Hematopoietic multipotent progenitor cell (in vitro differentiated cells): ENCODE measurements around the gene STIM1. TPM values are rescaled to one million over a fixed set of nuclear protein-coding genes. Genes with fewer than 3 reads are reported as not detected.
"Not testable (repeated sequence)": the region's sequence is repeated elsewhere in the genome, so short reads cannot be mapped to it uniquely, and the experiment has no call there.

Source experiments
- DNase-seq, 3 donors: peaks; one replicate each; pipeline ENCODE4 v3.0.0-alpha.2; 2011 to 2015; ENCODE audit warnings: low read depth in 2 of 3, low spot score in 2 of 3
- total RNA-seq: library from RNA; depleted of rRNA; stranded (reverse); fragments of >200 nt; gene quantifications from one replicate; pipeline ENCODE4 v1.2.3, GENCODE V29; 2012

STIM1 gene
- total RNA-seq, 1 donor, result 80.2 TPM

DNA sequence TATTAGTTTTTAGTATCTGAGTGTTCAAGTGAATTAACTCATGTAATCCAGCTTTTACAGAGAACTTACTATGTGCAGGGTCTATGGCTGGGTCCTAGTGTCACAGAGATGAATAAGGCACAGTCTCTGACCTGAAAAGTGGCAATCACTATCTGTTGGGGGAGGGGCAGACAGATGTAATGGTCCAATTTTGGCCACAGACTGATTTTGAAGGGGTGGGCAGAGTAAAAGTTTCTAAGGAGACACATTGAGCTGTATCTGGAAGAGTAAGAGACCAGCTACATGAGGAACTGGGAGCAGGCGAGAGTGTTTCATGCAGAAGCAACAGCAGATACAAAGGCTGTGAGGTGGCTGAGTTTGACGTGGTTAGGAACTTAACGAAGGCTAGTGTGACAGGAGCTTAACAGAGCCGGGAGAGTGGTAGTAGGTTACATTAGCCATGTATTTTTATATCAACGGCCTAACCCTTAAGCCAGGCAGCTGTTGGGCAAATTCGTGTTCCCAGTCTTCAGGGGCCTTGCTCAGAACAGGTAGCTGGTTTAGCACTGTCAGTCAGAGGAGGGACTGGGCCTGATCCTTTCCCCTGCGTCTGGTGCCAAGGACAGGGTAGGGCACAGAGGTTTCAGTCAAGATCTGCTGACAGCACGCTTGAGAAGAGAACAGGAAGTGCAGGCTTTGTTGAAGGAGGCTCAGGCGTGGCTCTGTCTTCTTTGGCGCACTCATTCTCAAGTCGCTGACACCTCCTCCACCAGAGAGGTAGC lies 1.4 kb upstream of the STIM1 start:
- DNase-seq, result peak in 2 of 3 donors; percentile 68 to 75

DNA sequence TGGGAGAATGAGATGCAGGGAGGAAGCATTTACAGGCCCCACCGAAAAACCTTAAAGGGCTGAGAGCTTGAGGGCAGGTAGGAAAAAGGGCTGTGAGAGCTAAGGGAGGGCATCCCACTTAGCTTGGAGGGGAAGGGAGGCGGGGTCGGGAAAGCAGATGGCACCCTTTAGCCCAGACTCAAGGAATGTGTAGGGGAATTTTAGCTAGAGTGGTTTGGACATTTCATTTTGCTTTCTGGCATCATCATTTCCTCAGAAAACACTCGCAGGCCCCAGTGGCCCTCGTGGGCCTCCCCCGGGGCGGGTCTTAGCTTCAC lies 846 bp upstream of the STIM1 start:
- no peak for DNase-seq

DNA sequence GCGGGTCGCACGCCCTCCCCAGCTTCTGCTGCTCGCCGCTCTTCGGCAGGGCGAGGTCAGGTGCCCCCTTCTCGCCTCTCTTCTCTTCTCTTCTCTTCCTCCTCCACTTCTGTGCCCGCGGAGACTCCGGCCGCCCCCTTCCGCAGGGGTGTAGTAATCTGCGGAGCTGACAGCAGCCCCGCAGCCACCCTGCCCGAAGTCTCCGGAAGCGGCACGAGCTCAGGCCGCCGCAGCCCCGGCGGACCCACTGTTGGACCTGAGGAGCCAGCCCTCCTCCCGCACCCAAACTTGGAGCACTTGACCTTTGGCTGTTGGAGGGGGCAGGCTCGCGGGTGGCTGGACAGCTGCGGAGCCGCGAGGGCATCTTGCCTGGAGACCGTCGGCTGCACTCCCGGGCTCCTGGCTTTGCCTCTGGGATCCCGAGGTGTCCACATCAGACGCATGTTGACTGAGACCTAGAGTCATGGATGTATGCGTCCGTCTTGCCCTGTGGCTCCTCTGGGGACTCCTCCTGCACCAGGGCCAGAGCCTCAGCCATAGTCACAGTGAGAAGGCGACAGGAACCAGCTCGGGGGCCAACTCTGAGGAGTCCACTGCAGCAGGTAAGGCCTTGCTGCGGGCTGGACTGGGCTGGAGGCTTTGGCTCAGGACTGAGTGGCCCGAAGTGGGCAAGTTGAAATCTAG lies 486 bp downstream of the STIM1 start:
- DNase-seq, result peak in 2 of 3 donors; percentile 56 to 66

DNA sequence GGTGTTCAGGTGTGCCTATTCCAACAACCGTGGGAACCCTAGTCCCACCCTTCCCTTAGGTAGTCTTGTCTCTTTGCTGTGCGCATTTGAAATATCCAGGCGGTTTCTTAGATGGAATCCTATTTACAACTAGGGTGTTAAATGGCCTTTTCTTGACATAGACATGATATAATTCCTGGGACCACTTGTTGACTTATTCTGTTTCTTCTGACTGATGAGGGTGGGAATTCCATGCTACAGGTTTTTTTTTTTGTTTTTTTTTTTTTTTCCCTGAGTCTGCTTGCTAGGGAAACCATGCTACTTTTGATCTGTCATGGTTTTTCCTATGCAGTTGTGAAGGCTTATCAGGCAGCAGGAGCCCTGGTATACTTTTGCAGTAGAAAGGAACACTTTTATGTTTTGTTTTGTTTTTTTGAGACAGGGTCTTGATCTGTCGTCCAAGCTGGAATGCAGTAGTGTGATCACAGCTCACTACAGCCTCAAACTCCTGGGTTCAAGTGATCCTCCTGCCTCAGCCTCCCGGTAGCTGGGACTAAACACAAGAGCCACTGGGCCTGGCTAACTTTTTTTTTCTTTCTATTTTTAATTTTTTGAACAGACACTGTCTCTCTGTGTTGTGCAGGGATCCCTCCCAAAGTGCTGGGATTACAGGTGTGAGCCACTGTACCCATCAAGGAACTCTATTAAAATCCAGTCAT lies 1.5 kb downstream of the STIM1 start:
- DNase-seq, result no peak

DNA sequence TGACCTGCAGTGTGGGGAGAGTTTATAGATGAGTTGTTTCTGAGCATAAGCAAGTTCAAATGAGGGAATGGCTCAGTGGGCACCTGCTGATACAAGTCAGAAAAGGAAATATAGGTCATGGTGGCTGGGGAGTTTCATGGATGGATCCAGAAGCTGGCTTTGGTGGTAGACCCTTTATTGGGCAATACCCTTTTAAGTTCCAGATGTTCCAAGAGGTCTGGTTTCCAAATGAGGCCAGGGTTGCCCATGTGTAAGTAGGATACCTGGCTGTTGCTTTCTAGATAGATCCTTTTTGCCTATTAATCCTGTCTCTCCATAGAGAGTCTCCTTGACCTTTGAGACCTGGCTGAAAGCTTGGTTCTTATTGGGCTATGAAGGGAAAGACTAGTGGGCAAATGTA lies 2.2 kb downstream of the STIM1 start:
- DNase-seq, result no peak

DNA sequence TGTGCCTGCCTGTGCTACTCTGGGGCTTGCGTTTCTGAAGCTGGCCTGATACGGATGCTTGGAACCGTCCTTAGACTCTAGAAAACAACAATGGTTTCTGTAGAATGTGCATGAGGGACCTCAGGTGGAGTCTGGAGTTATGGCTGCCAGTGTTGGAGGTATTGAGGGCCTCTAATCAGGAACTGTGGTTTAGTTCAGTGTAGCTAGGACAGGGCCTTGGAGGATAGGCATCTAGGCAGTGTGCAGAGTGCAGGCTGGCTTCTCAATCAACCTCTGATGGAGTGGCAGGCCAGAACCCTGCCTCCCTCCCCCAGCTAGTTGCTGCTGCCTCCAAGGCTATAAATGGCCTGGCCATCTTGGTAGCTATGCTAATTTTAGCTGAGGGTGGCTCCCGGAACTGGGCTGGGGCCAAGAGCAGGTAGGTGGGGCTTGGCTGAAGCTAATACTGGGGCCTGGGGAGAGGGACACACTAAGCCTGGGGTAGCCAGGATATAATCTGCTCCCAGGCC lies 4.0 kb downstream of the STIM1 start:
- no peak for DNase-seq

DNA sequence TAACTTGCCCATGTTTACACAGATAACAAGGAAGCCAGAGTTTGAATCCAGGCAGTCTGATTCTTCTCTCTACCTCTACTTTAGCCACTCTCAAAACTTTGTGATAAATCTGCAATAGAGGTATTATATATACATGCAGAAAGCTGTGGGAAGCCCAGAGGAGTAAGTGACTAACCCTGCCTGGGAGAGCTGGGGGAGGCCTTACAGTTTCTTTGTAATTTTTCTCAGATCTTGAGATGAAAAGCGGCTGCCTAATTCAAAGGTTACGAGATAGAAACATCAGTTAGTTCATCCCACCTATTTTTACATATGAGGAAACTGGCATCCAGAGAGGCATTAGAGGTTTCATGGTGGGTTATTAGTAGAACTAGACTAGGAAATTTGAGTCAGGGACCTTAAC lies 4.9 kb downstream of the STIM1 start:
- DNase-seq, result no peak

DNA sequence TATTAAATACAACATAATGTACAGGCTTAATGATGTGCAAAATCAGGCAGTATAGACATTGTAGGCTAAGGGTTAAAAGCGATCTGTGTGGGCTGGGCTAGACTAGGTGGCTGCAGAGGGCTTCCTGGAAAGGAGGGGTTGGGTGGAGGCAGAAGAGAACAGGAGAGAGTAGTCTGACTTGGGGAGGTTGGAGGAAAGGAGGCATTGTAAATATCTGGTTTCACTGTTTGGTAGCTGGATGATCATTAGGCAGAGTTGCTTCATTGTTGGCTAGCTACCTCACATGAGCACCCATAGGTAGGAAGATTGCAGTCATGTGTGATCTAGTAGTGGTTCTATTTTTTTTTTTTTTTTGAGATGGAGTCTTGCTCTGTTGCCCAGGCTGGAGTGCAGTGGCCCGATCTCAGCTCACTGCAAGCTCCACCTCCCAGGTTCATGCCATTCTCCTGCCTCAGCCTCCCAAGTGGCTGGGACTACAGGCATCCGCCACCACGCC lies 5.5 kb downstream of the STIM1 start:
- DNase-seq, result not testable (repeated sequence)

DNA sequence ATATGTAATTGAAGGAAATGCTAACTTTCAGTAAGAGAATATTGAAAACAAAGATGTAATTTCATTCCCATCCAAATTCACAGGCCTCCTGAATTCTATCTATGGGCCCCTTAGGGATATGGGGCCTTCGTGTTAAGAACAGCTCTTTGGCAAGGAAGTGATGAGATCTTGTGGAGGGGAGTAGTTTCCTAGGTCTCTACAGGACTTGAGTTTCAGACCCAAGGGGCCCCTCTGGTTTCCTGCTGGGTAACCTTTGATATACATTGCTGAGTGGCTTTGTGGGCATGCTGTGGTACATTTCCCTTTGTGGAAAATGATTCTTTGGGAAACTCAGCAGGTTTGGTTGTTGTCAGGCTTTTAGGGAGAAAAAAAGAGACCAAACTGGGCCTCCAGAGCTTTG lies 6.2 kb downstream of the STIM1 start:
- DNase-seq, result peak in 1 of 3 donors; percentile 50

DNA sequence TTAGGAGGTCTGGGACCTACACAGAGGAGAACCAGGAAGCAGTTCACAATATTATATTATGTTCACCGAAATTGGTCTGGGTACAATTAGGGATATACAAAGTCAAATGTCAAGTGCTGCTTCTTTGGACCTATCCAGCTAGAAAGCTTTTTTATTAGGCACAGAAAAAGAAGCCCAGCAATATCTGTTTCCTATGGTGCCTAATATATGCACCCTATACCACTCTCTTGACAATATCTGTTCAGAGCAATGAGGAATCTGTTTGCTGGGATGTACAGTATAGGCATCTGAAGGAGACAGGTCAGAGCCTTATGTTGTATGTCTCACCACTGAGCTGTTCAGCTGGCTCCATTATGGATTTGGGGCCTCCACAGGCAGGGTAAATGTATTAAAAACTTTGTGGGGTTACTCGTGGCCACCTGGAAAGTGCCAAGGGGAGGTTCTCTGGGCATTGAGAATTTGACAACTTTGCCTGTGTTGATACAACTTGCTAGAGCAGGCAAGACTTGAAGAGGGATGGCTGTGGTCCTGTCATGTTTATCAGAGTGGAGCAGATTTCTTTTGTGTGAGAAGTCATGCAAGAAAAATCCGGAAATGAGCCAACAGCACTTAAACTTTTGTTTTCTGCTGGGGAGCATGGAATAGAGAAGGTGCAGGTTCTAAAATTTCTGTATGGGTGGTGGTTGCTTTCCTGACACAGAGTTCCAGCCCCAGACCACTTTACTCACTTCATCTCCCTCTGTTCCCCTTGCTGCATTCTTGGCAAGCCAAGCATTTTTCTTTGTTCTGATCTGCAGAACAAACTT lies 10.1 kb downstream of the STIM1 start:
- DNase-seq, result peak in 2 of 3 donors; percentile 60 to 64

DNA sequence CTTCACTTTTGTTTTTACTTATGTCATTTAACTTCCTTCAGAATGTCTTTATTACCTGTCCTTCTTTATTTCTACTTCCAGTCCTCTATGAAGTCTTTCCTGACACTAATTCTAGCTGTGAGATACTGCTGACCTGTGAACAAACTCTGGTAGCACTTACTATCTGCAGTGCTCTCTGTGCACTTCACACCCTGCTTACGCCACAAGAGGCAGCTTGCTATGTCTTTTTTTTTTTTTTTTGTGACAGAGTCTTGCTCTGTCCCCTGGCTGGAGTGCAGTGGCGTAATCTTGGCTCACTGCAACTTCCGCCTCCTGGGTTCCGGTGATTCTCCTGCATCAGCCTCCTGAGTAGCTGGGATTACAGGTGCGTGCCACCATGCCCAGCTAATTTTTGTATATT lies 10.7 kb downstream of the STIM1 start:
- no peak for DNase-seq

DNA sequence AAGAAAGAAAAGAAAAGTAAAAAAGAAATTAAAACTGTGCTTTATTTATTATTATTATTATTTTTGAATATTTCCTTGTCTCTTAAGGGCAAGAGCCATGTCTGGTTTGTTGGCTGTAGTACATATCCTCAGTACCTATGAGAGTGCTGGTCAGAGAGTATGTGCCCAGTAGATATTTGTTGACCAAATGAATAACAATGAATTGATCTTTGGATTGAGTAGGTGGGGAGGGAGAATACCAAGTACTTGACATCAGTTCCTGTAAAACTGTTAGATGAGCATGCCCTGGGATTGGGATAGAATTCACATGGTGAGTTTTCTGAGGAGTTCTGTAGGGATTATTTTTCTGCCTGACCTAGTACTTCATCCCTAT lies 11.4 kb downstream of the STIM1 start:
- DNase-seq, result no peak

DNA sequence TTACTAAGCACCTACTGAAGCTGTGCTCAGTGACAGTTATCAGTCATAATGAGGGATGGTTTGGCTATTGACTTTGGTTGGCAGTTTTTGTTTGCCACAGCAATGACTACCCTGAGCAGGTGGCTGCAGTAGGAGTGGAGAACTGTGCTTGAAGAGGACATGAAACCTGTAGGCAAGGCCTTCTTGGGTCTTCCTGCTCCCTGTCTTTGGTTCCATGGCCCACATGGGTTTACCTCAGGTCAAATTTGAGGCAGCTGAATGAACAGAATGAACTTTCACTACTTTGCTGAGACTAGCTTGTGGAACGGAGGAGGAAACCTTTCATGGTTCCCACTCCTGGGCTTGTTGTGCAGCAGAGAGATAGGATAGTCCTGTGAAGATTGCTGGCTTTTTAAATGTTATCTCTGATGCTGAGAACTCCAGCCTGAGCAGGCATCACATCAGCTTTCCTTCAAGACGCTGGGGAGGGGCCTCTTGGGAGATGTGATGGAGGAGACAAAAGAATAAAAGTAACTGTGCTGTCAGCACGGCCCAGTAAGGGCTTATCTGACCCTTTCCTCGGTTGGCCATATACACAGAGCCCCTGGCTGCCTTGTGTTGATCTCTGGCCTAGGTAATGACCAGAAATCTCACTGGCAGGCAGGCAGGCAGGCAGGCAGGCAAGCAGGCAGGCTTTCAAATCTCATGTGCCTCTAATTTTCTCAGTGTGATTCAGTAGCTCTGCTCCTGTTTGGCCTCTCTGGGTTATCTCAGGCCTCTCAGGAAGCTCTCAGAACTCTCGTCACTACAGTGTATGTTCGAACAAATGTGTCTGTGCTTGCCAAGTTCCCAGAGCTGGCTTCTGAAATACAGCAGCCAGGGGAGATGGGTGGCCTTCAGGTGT lies 12.0 kb downstream of the STIM1 start:
- no peak for DNase-seq

DNA sequence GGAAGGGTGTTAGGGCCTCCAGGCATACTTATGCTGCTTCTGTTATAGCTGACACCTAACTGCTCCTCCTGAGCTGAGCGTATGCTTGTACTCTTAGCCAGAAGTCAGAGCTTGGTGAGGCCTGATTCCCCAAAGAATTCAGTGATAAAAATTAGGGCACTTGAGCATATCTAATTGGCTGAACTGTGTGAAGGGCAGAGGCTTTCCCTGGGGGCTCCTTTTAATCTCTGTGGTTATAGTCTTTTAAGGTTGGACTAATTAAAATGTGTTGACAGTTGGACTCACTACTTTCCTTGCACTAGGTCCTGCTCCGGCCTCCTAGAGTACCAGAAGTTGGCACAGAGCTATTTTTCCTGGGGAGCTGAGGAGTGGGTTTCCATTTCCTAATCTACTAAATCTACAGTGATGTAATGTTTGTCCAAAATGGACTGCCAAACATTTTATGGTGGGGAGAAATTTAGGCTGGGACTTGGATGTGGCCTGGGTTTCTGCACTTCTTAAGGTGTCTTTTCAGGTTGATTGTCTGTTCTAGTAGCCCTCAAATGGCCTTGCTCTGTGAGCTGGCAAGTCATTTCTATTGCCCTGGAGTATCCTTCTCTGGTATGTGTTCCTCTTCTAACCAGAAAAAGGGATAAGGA lies 18.4 kb downstream of the STIM1 start:
- no peak for DNase-seq

DNA sequence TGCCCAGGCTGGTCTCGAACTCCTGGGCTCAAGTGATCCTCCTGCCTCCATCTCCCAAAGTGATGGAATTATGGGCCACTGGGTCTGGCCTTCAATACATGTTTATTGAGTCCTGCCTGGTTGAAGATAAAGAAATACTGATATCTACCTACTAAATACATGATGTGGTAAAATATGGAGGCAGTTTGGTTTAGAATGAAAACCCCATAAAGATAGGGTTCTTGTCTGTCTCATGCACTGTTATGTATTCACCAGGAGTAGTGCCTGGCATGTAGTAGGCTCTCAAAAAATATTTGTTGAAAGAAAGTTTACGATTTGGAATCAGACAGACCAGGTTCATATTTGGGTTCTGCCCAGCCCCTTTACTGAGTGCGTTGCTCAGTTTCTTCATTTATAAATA lies 21.1 kb downstream of the STIM1 start:
- DNase-seq, result no peak

DNA sequence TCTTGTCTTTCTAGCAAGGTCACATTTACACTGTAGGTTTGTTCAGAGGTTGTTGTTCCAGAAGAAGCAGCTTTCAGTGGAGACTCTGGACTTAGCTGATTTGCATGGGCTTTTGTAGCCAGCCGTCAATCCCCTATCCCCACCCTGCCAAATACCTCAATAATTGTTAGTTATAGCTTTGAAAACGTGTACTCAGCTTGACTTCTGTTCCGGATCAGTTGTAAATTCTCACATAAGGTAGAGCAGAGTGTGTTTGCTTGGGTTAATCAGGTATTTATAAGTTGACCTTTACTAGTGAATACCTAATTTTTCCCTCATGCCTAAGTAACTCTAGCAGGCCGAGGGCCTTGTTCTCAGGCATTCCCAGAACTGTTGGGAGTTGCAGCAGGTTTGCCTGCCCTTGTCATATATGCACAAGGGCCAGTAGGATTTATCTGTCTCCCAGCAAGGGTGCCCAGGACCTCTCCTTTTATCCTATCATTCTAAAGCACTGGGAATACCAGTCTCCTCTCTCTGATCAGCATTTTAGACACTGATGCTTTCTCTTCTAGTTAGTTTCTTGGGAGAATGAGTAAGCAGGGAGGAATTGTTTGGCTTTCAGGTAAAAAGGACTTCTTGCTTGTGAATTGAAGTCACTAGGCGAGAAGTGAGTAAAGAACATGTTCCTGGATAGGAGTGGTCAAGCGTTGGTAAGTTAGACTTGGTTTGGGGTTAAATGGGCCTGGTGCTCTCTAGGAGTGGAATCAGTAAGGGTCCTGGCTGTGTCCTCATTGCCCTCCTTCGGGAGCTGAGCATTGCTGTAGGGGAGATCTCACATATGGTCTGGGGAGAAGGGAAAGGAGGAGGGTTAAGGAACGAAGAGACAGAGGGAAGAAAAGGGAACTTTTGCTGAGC lies 22.1 kb downstream of the STIM1 start:
- no peak for DNase-seq

DNA sequence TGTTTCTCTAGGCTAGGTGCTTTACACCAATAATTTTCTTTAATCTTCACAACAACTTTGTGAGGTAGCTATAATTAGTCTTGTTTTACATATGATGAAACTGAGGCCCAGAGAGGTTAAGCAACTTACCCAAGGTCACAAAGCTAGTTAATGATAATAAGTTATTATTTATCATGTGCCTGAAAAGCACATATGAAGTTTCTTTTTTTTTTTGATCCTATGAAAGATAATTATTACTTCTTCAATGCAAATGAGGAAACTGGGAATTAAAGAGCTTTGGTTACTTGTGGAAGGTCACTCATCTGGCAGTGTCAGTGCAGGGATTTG lies 22.8 kb downstream of the STIM1 start:
- DNase-seq, result no peak

DNA sequence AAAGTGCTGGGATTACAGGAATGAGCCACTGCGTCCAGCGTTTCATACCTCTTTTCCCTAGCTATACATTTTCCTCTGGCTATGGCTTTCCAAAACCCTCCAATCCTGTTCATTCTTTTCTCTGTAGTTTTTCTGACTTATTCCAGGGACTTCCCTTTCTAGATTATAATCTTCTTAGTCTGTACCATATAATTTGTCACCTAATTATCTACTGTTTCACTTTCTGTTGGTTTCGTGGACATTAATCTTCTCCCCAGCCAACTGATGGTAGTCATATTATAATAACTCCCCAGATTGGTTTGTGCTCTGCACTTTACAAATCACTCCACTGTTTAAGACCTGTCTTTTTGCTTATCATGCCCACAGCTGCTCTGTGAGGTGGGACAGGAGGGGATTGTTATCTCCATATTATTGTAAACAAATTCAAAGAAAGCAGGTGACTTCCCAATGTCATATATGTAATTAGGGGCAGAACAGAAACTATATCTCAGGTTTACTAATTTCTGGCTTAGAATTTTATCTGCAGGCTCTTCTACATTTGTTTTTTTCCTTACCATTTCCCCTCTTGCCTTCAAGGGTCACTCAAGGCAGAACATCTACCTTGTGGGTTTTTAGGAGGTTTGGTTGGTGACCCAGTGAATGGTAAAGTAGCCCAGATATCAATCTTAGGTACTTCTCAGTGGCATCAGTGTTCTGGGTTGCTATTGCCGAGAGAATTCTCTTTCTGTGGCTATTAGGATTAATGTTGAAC lies 23.9 kb downstream of the STIM1 start:
- DNase-seq, result peak in 1 of 3 donors; percentile 59
